DOHH2 (cell line): Measurements from ENCODE around the gene PPM1H.

Experiments used
- CTCF ChIP-seq: fragments of 200-600 bp; sonication (generic); IDR thresholded peaks from one replicate; pipeline ENCODE4 v1.5.1; 2014; ENCODE audit warnings: antibody characterized with exemption, mild to moderate bottlenecking, low read depth, low read length; ENCODE audit not compliant: poor library complexity, severe bottlenecking
- EZH2phosphoT487 ChIP-seq: fragments of 200-600 bp; sonication (generic); IDR thresholded peaks from 2 replicates; pipeline ENCODE4 v1.6.1; 2017; ENCODE audit warnings: borderline replicate concordance, mild to moderate bottlenecking, antibody characterized with exemption, low read length, moderate library complexity, mixed read lengths

- TF ChIP-seq CTCF: no peak
- TF ChIP-seq EZH2phosphoT487: no peak
Measured at GRCh38 chr12:62618319-62618718, 316.6 kb downstream of the PPM1H start.
